NK-92 (cell line): Measurements from ENCODE around the gene VTA1.
"Not testable (repeated sequence)": the region's sequence is repeated elsewhere in the genome, so short reads cannot be mapped to it uniquely, and the experiment has no call there.

Experiments
- DNase-seq: peaks from one replicate; lab custom pipeline; 2025; ENCODE audit not compliant: unreplicated experiment; lab: John Stamatoyannopoulos, UW

The VTA1 gene

GRCh38 chr6:142223938-142224337 lies 76.9 kb downstream of the VTA1 start:
- DNase-seq = no peak

GRCh38 chr6:142225115-142225514 lies 78.1 kb downstream of the VTA1 start:
- no peak for DNase-seq

GRCh38 chr6:142225552-142225951 lies 78.5 kb downstream of the VTA1 start:
- DNase-seq = no peak

- no peak for DNase-seq
Observed at GRCh38 chr6:142226731-142227130, 79.7 kb downstream of the VTA1 start.

- DNase-seq = not testable (repeated sequence)
Observed at GRCh38 chr6:142229518-142230270, 82.6 kb downstream of the VTA1 start.

GRCh38 chr6:142232206-142233044 lies 85.4 kb downstream of the VTA1 start:
- not testable (repeated sequence) for DNase-seq

DNA sequence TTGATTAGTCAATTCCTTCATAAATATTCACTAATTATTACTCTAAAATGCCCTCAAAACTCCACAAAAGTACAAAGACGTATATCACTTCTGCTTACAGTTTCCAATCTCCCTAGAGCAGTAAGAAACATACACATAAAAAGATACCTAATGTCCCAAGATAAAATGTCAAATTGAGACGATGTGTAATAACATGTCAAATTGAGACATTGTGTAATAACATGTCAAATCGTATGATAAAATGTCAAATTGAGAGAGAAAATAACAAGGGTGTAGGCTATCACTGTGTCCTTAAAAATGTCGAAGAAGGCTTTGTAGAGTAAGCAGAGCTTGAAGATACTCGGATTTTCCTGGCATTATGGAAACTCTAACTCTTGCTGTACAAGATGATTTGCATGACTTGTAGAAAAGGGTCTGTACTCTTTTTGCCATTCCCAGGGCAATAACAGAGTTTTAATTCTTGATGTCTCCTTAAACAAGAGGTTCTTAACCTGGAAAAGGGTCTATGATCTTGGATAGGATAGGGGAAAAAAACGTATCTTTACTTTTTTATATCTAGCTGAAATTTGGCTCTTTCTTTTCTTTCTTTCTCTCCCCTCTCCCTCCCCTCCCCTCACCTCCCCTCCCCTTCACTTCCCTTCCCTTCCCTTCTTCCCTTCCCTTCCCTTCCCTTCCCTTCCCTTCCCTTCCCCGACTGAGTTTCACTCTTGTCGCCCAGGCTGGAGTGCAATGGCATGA lies 87.1 kb downstream of the VTA1 start:
- no peak for DNase-seq

GRCh38 chr6:142235272-142235671 lies 88.2 kb downstream of the VTA1 start:
- no peak for DNase-seq

DNA sequence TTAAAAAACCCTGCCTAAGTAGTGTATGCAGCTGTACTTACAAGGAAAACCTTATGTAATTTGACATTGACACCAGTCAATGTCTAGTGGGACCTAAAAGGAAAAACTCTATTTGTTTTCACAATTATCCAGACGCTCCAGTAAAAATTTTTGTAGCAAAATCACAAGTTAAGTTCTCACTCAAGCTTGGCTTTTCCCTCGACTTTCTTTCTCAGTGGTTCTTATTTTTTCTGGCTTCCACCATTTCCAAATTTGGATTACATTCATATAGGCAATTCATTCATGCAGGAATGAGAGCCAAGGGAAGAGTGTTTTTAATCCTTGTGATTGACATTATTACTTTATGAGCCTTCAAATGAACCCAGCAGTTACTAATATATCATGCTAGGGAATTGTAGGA lies 88.7 kb downstream of the VTA1 start:
- DNase-seq = no peak

- no peak for DNase-seq
Observed at GRCh38 chr6:142236691-142237090, 89.6 kb downstream of the VTA1 start.

- DNase-seq = no peak
Observed at GRCh38 chr6:142238881-142239280, 91.8 kb downstream of the VTA1 start.

- no peak for DNase-seq
Observed at GRCh38 chr6:142240179-142240578, 93.1 kb downstream of the VTA1 start.

DNA sequence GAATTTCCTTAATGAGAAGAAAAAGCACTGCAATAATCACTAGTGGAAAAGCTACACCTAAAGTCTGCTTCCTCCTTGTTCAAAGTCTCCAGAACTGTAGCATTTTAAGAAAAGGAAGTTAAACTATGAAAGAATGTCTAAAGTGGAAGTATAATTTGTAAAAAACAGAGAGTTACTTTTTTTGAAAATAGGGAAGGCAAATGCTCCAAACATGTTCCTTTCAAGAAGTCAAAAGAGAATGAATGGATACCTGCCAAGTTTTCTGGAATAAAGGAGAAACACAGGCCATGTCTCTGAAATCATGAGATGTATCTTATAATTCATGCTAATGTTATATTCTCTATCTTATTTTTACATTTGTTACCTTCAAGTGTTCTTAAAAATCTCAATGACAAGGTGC lies 94.0 kb downstream of the VTA1 start:
- no peak for DNase-seq

GRCh38 chr6:142242269-142242668 lies 95.2 kb downstream of the VTA1 start:
- no peak for DNase-seq

- DNase-seq = no peak
Observed at GRCh38 chr6:142246960-142247359, 99.9 kb downstream of the VTA1 start.

DNA sequence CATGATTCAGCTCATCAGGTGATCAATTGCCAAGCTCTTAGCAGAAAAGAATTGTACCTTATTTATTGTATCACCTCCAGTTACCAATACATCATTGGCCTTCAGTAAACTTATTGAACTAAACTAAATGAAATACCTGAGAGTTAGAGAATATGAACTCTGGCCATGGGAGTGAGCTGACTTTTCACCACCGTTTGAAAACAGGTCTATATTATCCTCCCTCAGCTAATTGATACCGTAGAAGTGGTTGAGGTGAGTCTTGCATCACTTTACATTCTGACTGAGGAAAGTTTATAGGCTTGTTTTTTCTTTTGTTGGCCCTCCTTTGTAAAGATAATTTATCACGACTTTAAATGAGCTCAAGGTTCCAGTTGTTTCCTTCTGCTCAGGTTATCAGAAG lies 102.2 kb downstream of the VTA1 start:
- DNase-seq = no peak

GRCh38 chr6:142251930-142252445 lies 104.9 kb downstream of the VTA1 start:
- no peak for DNase-seq

DNA sequence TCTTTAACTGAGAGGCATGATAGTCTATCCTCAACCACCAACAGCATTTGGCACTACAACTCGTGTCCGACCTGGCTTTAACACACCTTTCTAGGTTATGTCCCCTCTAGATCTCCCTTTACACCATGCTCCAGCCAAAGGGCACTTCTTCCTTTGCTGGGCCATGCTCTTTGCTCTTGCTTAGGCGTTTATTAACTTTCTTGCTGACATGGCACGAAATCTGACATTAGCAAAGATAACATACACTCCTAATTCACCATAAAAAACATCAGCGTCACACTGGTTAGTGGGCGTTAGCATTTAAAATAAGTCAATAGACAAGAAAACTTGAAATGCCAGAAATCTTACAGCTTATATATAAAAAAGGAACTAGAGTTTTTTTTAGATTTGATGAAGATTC lies 107.5 kb downstream of the VTA1 start:
- DNase-seq = no peak

- DNase-seq = no peak
Observed at GRCh38 chr6:142255785-142256184, 108.7 kb downstream of the VTA1 start.

DNA sequence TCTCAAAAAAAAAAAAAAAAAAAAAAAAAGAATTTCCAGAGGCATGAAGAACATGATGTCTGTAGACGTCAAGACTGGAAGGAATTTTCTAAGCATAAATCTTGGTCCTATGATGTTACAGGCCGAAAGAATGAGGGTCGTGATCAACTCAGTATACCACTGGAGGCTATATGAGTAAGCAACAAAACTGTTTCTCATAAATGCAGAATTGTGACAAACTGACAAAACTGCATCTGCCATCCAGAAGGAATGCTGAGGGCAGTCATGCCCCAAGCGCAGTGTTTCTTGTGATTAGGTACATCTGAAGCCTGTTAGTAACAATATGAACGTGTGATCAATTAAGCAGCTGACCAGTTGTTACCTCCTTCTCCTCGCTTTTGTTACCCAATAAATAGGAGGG lies 111.2 kb downstream of the VTA1 start:
- no peak for DNase-seq

DNA sequence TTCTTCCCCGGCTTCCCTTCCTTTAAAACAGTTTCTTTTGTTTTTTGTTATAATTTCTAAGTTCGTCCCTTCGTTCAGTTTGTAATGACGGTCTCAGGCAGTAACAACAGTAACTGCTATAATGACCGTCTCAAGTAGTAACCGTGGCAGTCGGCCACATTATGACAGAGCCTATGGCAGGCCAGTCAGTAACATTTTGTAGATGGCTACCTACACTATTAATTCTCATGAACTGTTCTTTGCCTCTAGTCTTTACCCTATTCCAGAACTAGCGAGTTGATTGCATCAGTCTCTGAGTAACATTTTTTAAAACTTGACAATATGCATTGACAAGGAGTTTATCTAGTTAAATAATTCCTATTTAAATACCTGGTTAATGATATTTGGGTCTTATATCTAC lies 111.7 kb downstream of the VTA1 start:
- DNase-seq = no peak
